ENCODE measurements around the gene DLGAP1. TPM values are rescaled to one million over a fixed set of nuclear protein-coding genes. Genes with fewer than 3 reads are reported as not detected.
A peak's percentile ranks its signal among the peaks of the same experiment; 100 is the strongest.
"Not testable (repeated sequence)": the region's sequence is repeated elsewhere in the genome, so short reads cannot be mapped to it uniquely, and the experiment has no call there.

DLGAP1 gene
- total RNA-seq = 0.07 and 0.15 TPM in 2 replicates
- total RNA-seq (2013) = 0.14 TPM
- polyA plus RNA-seq = 0.61 TPM in 1 of 2 replicates, not detected in the other
- 0.07 and 0.17 TPM in 2 replicates for polyA minus RNA-seq

- H3K4me1 ChIP-seq (ENCODE audit: control insufficient read depth in 2 of 2, insufficient read depth in 2 of 2, low read length in 2 of 2) = no peaks in the 10 kb centered on the region
- POLR2A ChIA-PET = no interaction called here
- 4% methylated on average over 72 of the region's 75 CpGs for WGBS (ENCODE audit: insufficient coverage)
- no peak within 1 kb of the TSS for H2AFZ ChIP-seq (ENCODE audit: insufficient read depth, low read depth, low read length, poor library complexity, severe bottlenecking)
- ATAC-seq (ENCODE audit: low read depth) = no peak
- no peak within 1 kb of the TSS for H3K9ac ChIP-seq (ENCODE audit: low read length)
- Mint-ChIP-seq H3K27me3 (peaks cover 26% of the 10 kb centered on the region), H3K4me3 (peak within 1 kb of the TSS; percentile 34), H3K27ac (no peak within 1 kb of the TSS), H3K4me1 (peaks cover 2% of the 10 kb centered on the region), H3K9me3 (ENCODE audit: insufficient read depth) (peaks cover 4% of the 10 kb centered on the region)
- H3K27ac ChIP-seq (ENCODE audit: low read length in 2 of 2) = no peak within 1 kb of the TSS
- CTCF ChIA-PET = no interaction called here
- DNase-seq = no peak
- H3K36me3 ChIP-seq (replicated peaks in 1 of 2; ENCODE audit: control extremely low read depth in 1 of 2, control insufficient read depth in 1 of 2, extremely low read depth in 1 of 2, insufficient read depth in 2 of 2, low read length in 1 of 2) = no peaks in the 10 kb centered on the region
- peaks cover 0 to 10% (median 1%) of the 10 kb centered on the region in 3 donors for H3K9me3 ChIP-seq (ENCODE audit: control extremely low read depth in 1 of 3, control insufficient read depth in 2 of 3, insufficient read depth in 1 of 3, low read length in 2 of 3)
- TF ChIP-seq CTCF (IDR thresholded peaks at IDR 0.05) (no peak), EZH2 (IDR thresholded peaks at IDR 0.05; ENCODE audit: borderline replicate concordance, insufficient read depth, low read depth, low read length, poor library complexity, severe bottlenecking) (no peak)
- peaks cover 0 to 17% (median 10%) of the 10 kb centered on the region in 4 experiments for H3K27me3 ChIP-seq (replicated peaks in 1 of 4; ENCODE audit: control extremely low read depth in 1 of 4, control insufficient read depth in 3 of 4, insufficient read depth in 4 of 4, low read length in 3 of 4)
- no peak within 1 kb of the TSS for H3K4me3 ChIP-seq (ENCODE audit: control extremely low read depth in 1 of 5, extremely low read depth in 1 of 5, insufficient read depth in 1 of 5, low read depth in 2 of 5, low read length in 4 of 5)
- no peaks in the 10 kb centered on the region for H3K79me2 ChIP-seq (ENCODE audit: control insufficient read depth, insufficient read depth, low read length)
- intact Hi-C loops (cut with micrococcal nuclease) = no loop called here
- H3K4me2 ChIP-seq (replicated peaks; ENCODE audit: low read depth, low read length, poor library complexity, severe bottlenecking) = no peak within 1 kb of the TSS
- H4K20me1 ChIP-seq (ENCODE audit: control insufficient read depth, insufficient read depth, low read length, poor library complexity, severe bottlenecking) = no peaks in the 10 kb centered on the region
Observed at GRCh38 chr18:4455113-4455811, at the start of gene DLGAP1. Gene DLGAP1 (minus strand): TSS chr18:4455307.

- CTCF ChIA-PET; H3K4me1 Mint-ChIP-seq; H3K4me3 ChIP-seq (ENCODE audit: control extremely low read depth in 1 of 5, extremely low read depth in 1 of 5, insufficient read depth in 1 of 5, low read depth in 2 of 5, low read length in 4 of 5); H3K27ac Mint-ChIP-seq; intact Hi-C loops (cut with micrococcal nuclease); H3K27me3 ChIP-seq (replicated peaks in 1 of 4; ENCODE audit: control extremely low read depth in 1 of 4, control insufficient read depth in 3 of 4, insufficient read depth in 4 of 4, low read length in 3 of 4); H3K27me3 Mint-ChIP-seq; POLR2A ChIA-PET; H3K9ac ChIP-seq (ENCODE audit: low read length); H3K9me3 ChIP-seq (ENCODE audit: control extremely low read depth in 1 of 3, control insufficient read depth in 2 of 3, insufficient read depth in 1 of 3, low read length in 2 of 3); H3K4me2 ChIP-seq (replicated peaks; ENCODE audit: low read depth, low read length, poor library complexity, severe bottlenecking); H2AFZ ChIP-seq (ENCODE audit: insufficient read depth, low read depth, low read length, poor library complexity, severe bottlenecking); H3K36me3 ChIP-seq (replicated peaks in 1 of 2; ENCODE audit: control extremely low read depth in 1 of 2, control insufficient read depth in 1 of 2, extremely low read depth in 1 of 2, insufficient read depth in 2 of 2, low read length in 1 of 2); H4K20me1 ChIP-seq (ENCODE audit: control insufficient read depth, insufficient read depth, low read length, poor library complexity, severe bottlenecking); H3K4me3 Mint-ChIP-seq; H3K9me3 Mint-ChIP-seq (ENCODE audit: insufficient read depth); H3K27ac ChIP-seq (ENCODE audit: low read length in 2 of 2); H3K79me2 ChIP-seq (ENCODE audit: control insufficient read depth, insufficient read depth, low read length); ATAC-seq (ENCODE audit: low read depth); DNase-seq; H3K4me1 ChIP-seq (ENCODE audit: control insufficient read depth in 2 of 2, insufficient read depth in 2 of 2, low read length in 2 of 2): not testable (repeated sequence)
- WGBS (ENCODE audit: insufficient coverage) = no CpG with 5 or more reads among the region's 4 CpGs
Observed at GRCh38 chr18:4494703-4495284, 39.7 kb upstream of the DLGAP1 start.
